Kidney epithelial cell (primary cell): Measurements from ENCODE around the gene PGGHG. TPM values are rescaled to one million over a fixed set of nuclear protein-coding genes. Genes with fewer than 3 reads are reported as not detected.

Experiments
- DNase-seq: peaks from one replicate; pipeline ENCODE4 v3.0.0-alpha.2; 2010; ENCODE audit warnings: low read depth
- H3K27me3 ChIP-seq: 2 replicates; pipeline ENCODE4 v1.6.0; 2011; ENCODE audit warnings: low read length; ENCODE audit not compliant: control insufficient read depth, insufficient read depth
- H3K36me3 ChIP-seq: 2 replicates; pipeline ENCODE4 v1.5.1; 2011; ENCODE audit warnings: low read length; ENCODE audit not compliant: control insufficient read depth, insufficient read depth
- H3K4me3 ChIP-seq: 2 replicates; pipeline ENCODE4 v1.5.1; 2011; ENCODE audit warnings: low read depth, mild to moderate bottlenecking, control low read depth, low read length
- total RNA-seq: library from RNA; depleted of rRNA; stranded (reverse); fragments of >200 nt; gene quantifications from 2 replicates; pipeline ENCODE4 v1.2.3, GENCODE V29; 2015
- TF ChIP-seq, protein P1 (sequence below): IDR thresholded peaks from 2 replicates; pipeline ENCODE4 v1.5.1; 2011; ENCODE audit warnings: mild to moderate bottlenecking, moderate library complexity, low read length, control low read depth, inconsistent platforms; ENCODE audit not compliant: insufficient read depth, poor library complexity, severe bottlenecking

The PGGHG gene
- total RNA-seq, 1 donor from 2014 or later, result 10.5 TPM

GRCh38 chr11:293852-294661 is 5.1 kb downstream of the PGGHG start:
- Histone ChIP-seq H3K27me3 (peaks cover 23% of the 10 kb centered on the region), H3K4me3 (no peak overlapping the region), H3K36me3 (no peaks in the 10 kb centered on the region)
- TF ChIP-seq, protein P1, sequence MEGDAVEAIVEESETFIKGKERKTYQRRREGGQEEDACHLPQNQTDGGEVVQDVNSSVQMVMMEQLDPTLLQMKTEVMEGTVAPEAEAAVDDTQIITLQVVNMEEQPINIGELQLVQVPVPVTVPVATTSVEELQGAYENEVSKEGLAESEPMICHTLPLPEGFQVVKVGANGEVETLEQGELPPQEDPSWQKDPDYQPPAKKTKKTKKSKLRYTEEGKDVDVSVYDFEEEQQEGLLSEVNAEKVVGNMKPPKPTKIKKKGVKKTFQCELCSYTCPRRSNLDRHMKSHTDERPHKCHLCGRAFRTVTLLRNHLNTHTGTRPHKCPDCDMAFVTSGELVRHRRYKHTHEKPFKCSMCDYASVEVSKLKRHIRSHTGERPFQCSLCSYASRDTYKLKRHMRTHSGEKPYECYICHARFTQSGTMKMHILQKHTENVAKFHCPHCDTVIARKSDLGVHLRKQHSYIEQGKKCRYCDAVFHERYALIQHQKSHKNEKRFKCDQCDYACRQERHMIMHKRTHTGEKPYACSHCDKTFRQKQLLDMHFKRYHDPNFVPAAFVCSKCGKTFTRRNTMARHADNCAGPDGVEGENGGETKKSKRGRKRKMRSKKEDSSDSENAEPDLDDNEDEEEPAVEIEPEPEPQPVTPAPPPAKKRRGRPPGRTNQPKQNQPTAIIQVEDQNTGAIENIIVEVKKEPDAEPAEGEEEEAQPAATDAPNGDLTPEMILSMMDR, result no peak
- DNase-seq, result no peak

GRCh38 chr11:294780-295179 is 5.9 kb downstream of the PGGHG start:
- DNase-seq, result no peak
- H3K4me3 ChIP-seq, result no peak overlapping the region
- H3K36me3 ChIP-seq, result no peaks in the 10 kb centered on the region
- peaks cover 24% of the 10 kb centered on the region for H3K27me3 ChIP-seq
- TF ChIP-seq, protein P1, result no peak

DNA sequence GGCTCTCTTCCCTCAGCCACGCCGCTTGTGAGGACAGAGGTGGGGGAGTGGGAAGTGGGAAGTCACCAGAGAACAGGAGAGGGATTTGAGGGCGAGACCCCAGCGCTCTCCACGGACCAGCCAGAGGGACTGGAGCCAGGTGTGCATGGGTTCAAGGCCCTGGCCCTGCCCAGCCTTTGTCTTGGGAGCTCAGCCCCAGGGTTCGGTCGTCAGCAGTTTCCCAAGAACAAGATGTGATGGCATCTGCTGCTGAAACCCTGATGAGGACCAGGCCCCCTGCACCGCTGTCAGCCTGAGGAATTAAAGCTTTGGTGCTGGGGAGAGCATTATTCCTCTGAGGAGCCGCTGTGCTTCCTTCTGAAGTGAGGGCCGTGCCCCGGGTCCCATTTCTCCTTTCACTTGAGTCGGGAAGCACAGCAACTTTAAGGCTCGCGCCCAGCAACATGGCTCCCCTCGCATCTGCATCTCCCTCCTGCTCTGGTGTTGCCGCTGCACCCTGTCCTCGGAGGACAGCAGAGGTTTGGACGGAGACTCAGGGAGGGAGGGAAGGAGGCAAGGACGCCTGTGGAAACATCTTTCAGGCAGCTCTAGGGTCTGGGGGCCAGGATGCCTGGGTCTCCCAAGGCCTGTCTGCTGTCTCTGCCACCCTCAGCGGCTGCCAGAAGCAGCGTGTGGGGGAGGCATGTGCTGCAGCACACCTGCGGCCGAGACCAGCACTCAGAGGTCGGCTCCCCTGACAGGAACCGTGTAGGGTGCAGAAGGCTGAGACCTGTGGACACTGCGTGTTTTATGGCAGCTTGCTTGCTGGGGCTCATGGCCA is 6.6 kb downstream of the PGGHG start:
- TF ChIP-seq, protein P1, result no peak
- H3K27me3 ChIP-seq, result peaks cover 32% of the 10 kb centered on the region
- DNase-seq, result no peak
- H3K36me3 ChIP-seq, result no peaks in the 10 kb centered on the region
- H3K4me3 ChIP-seq, result no peak overlapping the region

GRCh38 chr11:296171-297050 is 7.5 kb downstream of the PGGHG start:
- no peak overlapping the region for H3K4me3 ChIP-seq
- DNase-seq, result no peak
- no peaks in the 10 kb centered on the region for H3K36me3 ChIP-seq
- TF ChIP-seq, protein P1, result no peak
- peaks cover 32% of the 10 kb centered on the region for H3K27me3 ChIP-seq

DNA sequence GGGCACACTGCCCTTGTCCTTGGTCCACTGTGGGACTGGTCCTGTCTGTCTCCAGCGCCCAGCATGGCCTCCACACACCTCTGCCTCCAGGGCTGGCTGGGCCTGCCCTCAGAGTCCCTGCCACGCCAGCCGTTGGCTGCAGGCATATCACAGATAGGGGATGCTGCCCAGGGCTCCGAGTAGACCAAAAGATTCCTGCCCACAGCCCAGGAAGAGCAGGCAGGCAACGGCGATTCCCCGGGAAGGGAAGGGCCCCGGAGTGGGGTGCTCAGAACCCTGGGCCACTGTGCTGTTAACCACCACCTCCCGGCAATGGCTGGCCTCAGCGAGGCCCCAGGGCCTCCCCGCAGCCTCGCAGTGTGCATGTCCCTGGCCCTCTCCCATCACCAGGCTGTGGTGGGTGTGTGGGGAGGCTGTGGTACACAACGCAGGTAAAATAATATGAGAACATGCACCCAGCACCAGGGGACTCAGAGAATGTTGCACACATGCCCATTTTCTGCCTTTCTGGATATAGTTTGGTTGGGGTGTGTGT is 8.2 kb downstream of the PGGHG start:
- TF ChIP-seq, protein P1, result no peak

More for the DNA sequence above, 8.2 kb downstream of the PGGHG start:
- no peaks in the 10 kb centered on the region for H3K36me3 ChIP-seq
- H3K4me3 ChIP-seq, result no peak overlapping the region
- H3K27me3 ChIP-seq, result peaks cover 32% of the 10 kb centered on the region
- DNase-seq, result no peak
